ENCODE results near the gene PIK3CA.
"Not testable (repeated sequence)": the region's sequence is repeated elsewhere in the genome, so short reads cannot be mapped to it uniquely, and the experiment has no call there.

The PIK3CA gene

GRCh38 chr3:179116816-179117215 lies 31.3 kb upstream of the PIK3CA start:
- H3K14ac ChIP-seq (ENCODE audit: low read length), result no peak overlapping the region
- H3K27me3 ChIP-seq (ENCODE audit: insufficient read depth, low read length), result no peaks in the 10 kb centered on the region
- H4K8ac ChIP-seq (ENCODE audit: low read depth, low read length), result no peak overlapping the region
- no peaks in the 10 kb centered on the region for H3K79me1 ChIP-seq (ENCODE audit: low read length)
- H2AFZ ChIP-seq (ENCODE audit: insufficient read depth, low read length, poor library complexity), result no peak overlapping the region
- H4K12ac ChIP-seq (ENCODE audit: low read depth, low read length), result no peak overlapping the region
- H2BK12ac ChIP-seq (ENCODE audit: low read length), result no peak overlapping the region
- H3K9me3 ChIP-seq (ENCODE audit: insufficient read depth, low read depth, low read length), result no peaks in the 10 kb centered on the region
- no peak overlapping the region for H3K4me3 ChIP-seq (ENCODE audit: low read depth, low read length)
- no peaks in the 10 kb centered on the region for H3K4me1 ChIP-seq (ENCODE audit: control insufficient read depth in 1 of 2, insufficient read depth in 2 of 2, low read length in 2 of 2)
- no peak overlapping the region for H3K18ac ChIP-seq (ENCODE audit: low read length)
- no peaks in the 10 kb centered on the region for H3K79me2 ChIP-seq (ENCODE audit: control insufficient read depth, insufficient read depth, low read length, poor library complexity)
- no peaks in the 10 kb centered on the region for H3K36me3 ChIP-seq (ENCODE audit: control insufficient read depth in 1 of 2, insufficient read depth in 2 of 2, low read length in 2 of 2)
- H3K9ac ChIP-seq (ENCODE audit: low read length), result no peak overlapping the region
- H3K23ac ChIP-seq (ENCODE audit: low read length), result no peak overlapping the region
- H2BK5ac ChIP-seq (ENCODE audit: low read depth, low read length, poor library complexity), result no peak overlapping the region
- H3K4me2 ChIP-seq (ENCODE audit: low read length), result no peak overlapping the region
- no peak overlapping the region for H2BK120ac ChIP-seq (ENCODE audit: insufficient read depth, low read length, poor library complexity)
- H4K91ac ChIP-seq (ENCODE audit: low read depth, low read length), result no peak overlapping the region
- no peak for DNase-seq
- no CpG with 5 or more reads among the region's 2 CpGs for WGBS (ENCODE audit: extremely low coverage, insufficient coverage, insufficient read length)
- no peak overlapping the region for H3K27ac ChIP-seq (ENCODE audit: low read depth, low read length)
- no peak overlapping the region for H2AK5ac ChIP-seq (ENCODE audit: low read length)
- H3K4ac ChIP-seq (ENCODE audit: low read depth, low read length), result no peak overlapping the region

- not testable (repeated sequence) for H3K4me1 ChIP-seq (ENCODE audit: control insufficient read depth in 1 of 2, insufficient read depth in 2 of 2, low read length in 2 of 2); H4K91ac ChIP-seq (ENCODE audit: low read depth, low read length); H2AK5ac ChIP-seq (ENCODE audit: low read length); H4K8ac ChIP-seq (ENCODE audit: low read depth, low read length); H3K18ac ChIP-seq (ENCODE audit: low read length); H3K14ac ChIP-seq (ENCODE audit: low read length); H2BK120ac ChIP-seq (ENCODE audit: insufficient read depth, low read length, poor library complexity); H3K36me3 ChIP-seq (ENCODE audit: control insufficient read depth in 1 of 2, insufficient read depth in 2 of 2, low read length in 2 of 2); H3K23ac ChIP-seq (ENCODE audit: low read length); H3K4ac ChIP-seq (ENCODE audit: low read depth, low read length); H2BK12ac ChIP-seq (ENCODE audit: low read length); H3K4me2 ChIP-seq (ENCODE audit: low read length); H3K9ac ChIP-seq (ENCODE audit: low read length); H2BK5ac ChIP-seq (ENCODE audit: low read depth, low read length, poor library complexity); H3K79me2 ChIP-seq (ENCODE audit: control insufficient read depth, insufficient read depth, low read length, poor library complexity); H3K27ac ChIP-seq (ENCODE audit: low read depth, low read length); H4K12ac ChIP-seq (ENCODE audit: low read depth, low read length); H2AFZ ChIP-seq (ENCODE audit: insufficient read depth, low read length, poor library complexity); H3K79me1 ChIP-seq (ENCODE audit: low read length); H3K9me3 ChIP-seq (ENCODE audit: insufficient read depth, low read depth, low read length); H3K27me3 ChIP-seq (ENCODE audit: insufficient read depth, low read length); H3K4me3 ChIP-seq (ENCODE audit: low read depth, low read length); DNase-seq
- WGBS (ENCODE audit: extremely low coverage, insufficient coverage, insufficient read length), result no CpG with 5 or more reads among the region's 27 CpGs
Measured at GRCh38 chr3:179132191-179132890, 15.8 kb upstream of the PIK3CA start.

- Histone ChIP-seq H4K91ac (ENCODE audit: low read depth, low read length) (no peak overlapping the region), H3K79me1 (ENCODE audit: low read length) (no peaks in the 10 kb centered on the region), H4K12ac (ENCODE audit: low read depth, low read length) (no peak overlapping the region), H3K4me3 (ENCODE audit: low read depth, low read length) (no peak overlapping the region), H3K18ac (ENCODE audit: low read length) (no peak overlapping the region), H3K79me2 (ENCODE audit: control insufficient read depth, insufficient read depth, low read length, poor library complexity) (no peaks in the 10 kb centered on the region), H3K4me2 (ENCODE audit: low read length) (no peak overlapping the region), H2BK120ac (ENCODE audit: insufficient read depth, low read length, poor library complexity) (no peak overlapping the region), H3K9ac (ENCODE audit: low read length) (no peak overlapping the region), H3K14ac (ENCODE audit: low read length) (no peak overlapping the region), H3K4ac (ENCODE audit: low read depth, low read length) (no peak overlapping the region), H2BK12ac (ENCODE audit: low read length) (no peak overlapping the region), H3K9me3 (ENCODE audit: insufficient read depth, low read depth, low read length) (no peaks in the 10 kb centered on the region), H3K27me3 (ENCODE audit: insufficient read depth, low read length) (no peaks in the 10 kb centered on the region), H2AK5ac (ENCODE audit: low read length) (no peak overlapping the region), H3K36me3 (ENCODE audit: control insufficient read depth in 1 of 2, insufficient read depth in 2 of 2, low read length in 2 of 2) (no peaks in the 10 kb centered on the region), H4K8ac (ENCODE audit: low read depth, low read length) (no peak overlapping the region), H2AFZ (ENCODE audit: insufficient read depth, low read length, poor library complexity) (no peak overlapping the region), H3K27ac (ENCODE audit: low read depth, low read length) (no peak overlapping the region), H2BK5ac (ENCODE audit: low read depth, low read length, poor library complexity) (no peak overlapping the region), H3K4me1 (ENCODE audit: control insufficient read depth in 1 of 2, insufficient read depth in 2 of 2, low read length in 2 of 2) (no peaks in the 10 kb centered on the region), H3K23ac (ENCODE audit: low read length) (no peak overlapping the region)
- no CpG with 5 or more reads among the region's 1 CpG for WGBS (ENCODE audit: extremely low coverage, insufficient coverage, insufficient read length)
- DNase-seq, result no peak
Measured at GRCh38 chr3:179133575-179133974, 14.6 kb upstream of the PIK3CA start.

- Histone ChIP-seq H2BK5ac (ENCODE audit: low read depth, low read length, poor library complexity) (no peak overlapping the region), H3K4me1 (ENCODE audit: control insufficient read depth in 1 of 2, insufficient read depth in 2 of 2, low read length in 2 of 2) (no peaks in the 10 kb centered on the region), H3K9me3 (ENCODE audit: insufficient read depth, low read depth, low read length) (no peaks in the 10 kb centered on the region), H3K4me3 (ENCODE audit: low read depth, low read length) (no peak overlapping the region), H3K23ac (ENCODE audit: low read length) (no peak overlapping the region), H2AFZ (ENCODE audit: insufficient read depth, low read length, poor library complexity) (no peak overlapping the region), H3K79me2 (ENCODE audit: control insufficient read depth, insufficient read depth, low read length, poor library complexity) (no peaks in the 10 kb centered on the region), H2BK120ac (ENCODE audit: insufficient read depth, low read length, poor library complexity) (no peak overlapping the region), H4K91ac (ENCODE audit: low read depth, low read length) (no peak overlapping the region), H3K27me3 (ENCODE audit: insufficient read depth, low read length) (no peaks in the 10 kb centered on the region), H2AK5ac (ENCODE audit: low read length) (no peak overlapping the region), H2BK12ac (ENCODE audit: low read length) (no peak overlapping the region), H4K8ac (ENCODE audit: low read depth, low read length) (no peak overlapping the region), H3K14ac (ENCODE audit: low read length) (no peak overlapping the region), H3K27ac (ENCODE audit: low read depth, low read length) (no peak overlapping the region), H3K18ac (ENCODE audit: low read length) (no peak overlapping the region), H3K4me2 (ENCODE audit: low read length) (no peak overlapping the region), H3K9ac (ENCODE audit: low read length) (no peak overlapping the region), H3K79me1 (ENCODE audit: low read length) (no peaks in the 10 kb centered on the region), H4K12ac (ENCODE audit: low read depth, low read length) (no peak overlapping the region), H3K4ac (ENCODE audit: low read depth, low read length) (no peak overlapping the region), H3K36me3 (ENCODE audit: control insufficient read depth in 1 of 2, insufficient read depth in 2 of 2, low read length in 2 of 2) (no peaks in the 10 kb centered on the region)
- whole genome bisulfite sequencing (ENCODE audit: extremely low coverage, insufficient coverage, insufficient read length), result no CpG with 5 or more reads among the region's 1 CpG
- DNase-seq, result no peak
Measured at GRCh38 chr3:179136195-179136594, 12.0 kb upstream of the PIK3CA start.
